ENCODE results near the gene ZNF565. TPM values are rescaled to one million over a fixed set of nuclear protein-coding genes. Genes with fewer than 3 reads are reported as not detected.

The ZNF565 gene
- total RNA-seq, 4 donors from 2014 or later, result 1.00 to 4.1 (median 4.0) TPM; not detected in 1

GRCh38 chr19:36169084-36169760 is 45.2 kb downstream of the ZNF565 start:
- H3K27ac ChIP-seq, result peak overlapping the region; percentile 84 to 89 (median 85)
- in situ Hi-C loops (cut with MboI; ENCODE audit: low pct_ligation_motif_present in 1 of 4, low pct_unique_long_range_greater_than_20kb in 1 of 4, low sequenced_read_pairs in 3 of 4), result loop anchor here in 1 of 4 donors (5.0 kb wide), 1 partner anchor 37 kb away; no protein-coding TSS in a partner anchor
- intact Hi-C loops (cut with DNase I; ENCODE audit: low total_unique reads), result no loop called here
- peaks cover 0 to 21% (median 16%) of the 10 kb centered on the region in 4 donors for H3K4me1 ChIP-seq
- DNase-seq, result peak; percentile 57
- 35 to 50% methylated on average over 8 to 9 of the region's 9 CpGs for WGBS, 2 donors (ENCODE audit: low coverage in 1 of 2)
- H3K4me3 ChIP-seq, result no peak overlapping the region
- no peaks in the 10 kb centered on the region for H3K27me3 ChIP-seq
- peaks cover 0 to 6% (median 0%) of the 10 kb centered on the region in 4 donors for H3K36me3 ChIP-seq
- TF ChIP-seq POLR2AphosphoS5 (IDR thresholded peaks at IDR 0.05), result peak in 2 of 3 donors; percentile 18 to 57
- TF ChIP-seq EP300 (IDR thresholded peaks at IDR 0.05; ENCODE audit: low read depth), result no peak
- peak; percentile 31 for TF ChIP-seq POLR2A (IDR thresholded peaks at IDR 0.05)
- H3K9me3 ChIP-seq, result no peaks in the 10 kb centered on the region

DNA sequence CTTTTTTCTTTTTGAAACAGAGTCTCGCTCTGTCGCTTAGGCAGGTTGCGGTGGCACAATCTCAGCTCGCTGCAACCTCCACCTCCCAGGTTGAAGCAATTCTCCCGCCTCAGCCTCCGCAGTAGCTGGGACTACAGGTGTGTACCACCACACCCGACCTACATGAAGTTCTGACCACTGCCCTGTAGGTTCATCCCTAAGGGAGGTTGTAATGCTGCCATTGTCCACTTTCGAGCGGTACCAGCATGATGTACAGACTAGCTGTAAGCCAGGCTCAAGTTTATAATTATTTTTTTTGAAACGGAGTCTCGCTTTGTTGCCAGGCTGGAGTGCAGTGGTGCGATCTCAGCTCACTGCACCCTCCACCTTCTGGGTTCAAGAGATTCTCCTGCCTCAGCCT is 50.7 kb downstream of the ZNF565 start:
- Histone ChIP-seq H3K9me3 (no peaks in the 10 kb centered on the region), H3K4me3 (no peak overlapping the region), H3K27ac (peak overlapping the region in 1 of 4 donors; percentile 16), H3K4me1 (peaks cover 0 to 4% (median 3%) of the 10 kb centered on the region in 4 donors), H3K36me3 (peaks cover 0 to 6% (median 0%) of the 10 kb centered on the region in 4 donors), H3K27me3 (no peaks in the 10 kb centered on the region)
- TF ChIP-seq POLR2A (IDR thresholded peaks at IDR 0.05), result no peak
- TF ChIP-seq, protein P1, sequence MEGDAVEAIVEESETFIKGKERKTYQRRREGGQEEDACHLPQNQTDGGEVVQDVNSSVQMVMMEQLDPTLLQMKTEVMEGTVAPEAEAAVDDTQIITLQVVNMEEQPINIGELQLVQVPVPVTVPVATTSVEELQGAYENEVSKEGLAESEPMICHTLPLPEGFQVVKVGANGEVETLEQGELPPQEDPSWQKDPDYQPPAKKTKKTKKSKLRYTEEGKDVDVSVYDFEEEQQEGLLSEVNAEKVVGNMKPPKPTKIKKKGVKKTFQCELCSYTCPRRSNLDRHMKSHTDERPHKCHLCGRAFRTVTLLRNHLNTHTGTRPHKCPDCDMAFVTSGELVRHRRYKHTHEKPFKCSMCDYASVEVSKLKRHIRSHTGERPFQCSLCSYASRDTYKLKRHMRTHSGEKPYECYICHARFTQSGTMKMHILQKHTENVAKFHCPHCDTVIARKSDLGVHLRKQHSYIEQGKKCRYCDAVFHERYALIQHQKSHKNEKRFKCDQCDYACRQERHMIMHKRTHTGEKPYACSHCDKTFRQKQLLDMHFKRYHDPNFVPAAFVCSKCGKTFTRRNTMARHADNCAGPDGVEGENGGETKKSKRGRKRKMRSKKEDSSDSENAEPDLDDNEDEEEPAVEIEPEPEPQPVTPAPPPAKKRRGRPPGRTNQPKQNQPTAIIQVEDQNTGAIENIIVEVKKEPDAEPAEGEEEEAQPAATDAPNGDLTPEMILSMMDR (IDR thresholded peaks at IDR 0.05), result no peak
- WGBS, 2 donors (ENCODE audit: low coverage in 1 of 2), result 94 to 100% methylated on average over 6 to 12 of the region's 12 CpGs
- in situ Hi-C loops (cut with MboI; ENCODE audit: low pct_ligation_motif_present in 1 of 4, low pct_unique_long_range_greater_than_20kb in 1 of 4, low sequenced_read_pairs in 3 of 4) (no loop called here), intact Hi-C loops (cut with DNase I; ENCODE audit: low total_unique reads) (no loop called here)
- DNase-seq, result no peak

DNA sequence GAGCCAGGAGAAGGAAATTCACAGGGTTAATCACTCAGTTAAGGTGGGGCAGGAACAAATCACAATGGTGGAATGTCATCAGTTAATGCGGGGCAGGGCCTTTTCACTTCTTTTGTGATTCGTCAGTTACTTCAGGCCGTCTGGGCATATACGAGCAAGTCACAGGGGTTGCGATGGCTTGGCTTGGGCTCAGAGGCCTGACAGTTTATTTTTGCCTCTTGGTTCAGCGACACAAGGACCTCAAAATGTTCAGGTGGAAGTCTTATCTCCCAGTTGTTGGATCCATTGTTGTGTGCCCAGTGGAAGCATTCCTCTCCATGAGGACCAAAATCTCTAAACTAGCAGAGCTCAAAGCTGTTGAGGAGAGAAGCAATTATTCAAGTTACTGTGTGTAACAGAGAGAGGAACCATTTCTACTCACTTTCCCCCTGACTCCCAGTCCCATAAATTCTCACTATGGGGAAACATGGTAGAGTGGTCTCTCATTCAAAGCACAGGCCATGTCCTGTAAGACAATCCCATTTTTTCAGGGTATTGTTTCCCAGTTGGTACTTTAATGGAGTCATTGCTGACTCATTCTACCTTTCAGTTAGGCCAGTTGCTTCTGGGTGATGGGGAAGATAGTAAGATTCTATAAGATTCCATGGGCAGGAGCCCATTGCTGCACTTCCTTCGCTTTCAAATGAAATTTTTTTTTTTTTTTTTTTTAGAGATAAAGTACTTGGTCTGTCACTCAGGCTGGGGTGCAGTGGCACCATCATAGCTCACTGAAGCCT is 53.5 kb downstream of the ZNF565 start:
- H3K36me3 ChIP-seq, result peaks cover 0 to under 1% (median 0%) of the 10 kb centered on the region in 4 donors
- in situ Hi-C loops (cut with MboI; ENCODE audit: low pct_ligation_motif_present in 1 of 4, low pct_unique_long_range_greater_than_20kb in 1 of 4, low sequenced_read_pairs in 3 of 4) (no loop called here), intact Hi-C loops (cut with DNase I; ENCODE audit: low total_unique reads) (no loop called here)
- H3K27me3 ChIP-seq, result no peaks in the 10 kb centered on the region
- H3K9me3 ChIP-seq, result no peaks in the 10 kb centered on the region
- H3K4me1 ChIP-seq, result no peaks in the 10 kb centered on the region
- no peak overlapping the region for H3K4me3 ChIP-seq
- TF ChIP-seq POLR2AphosphoS5 (IDR thresholded peaks at IDR 0.05), result no peak
- no peak for TF ChIP-seq POLR2A (IDR thresholded peaks at IDR 0.05)
- no peak for TF ChIP-seq EP300 (IDR thresholded peaks at IDR 0.05; ENCODE audit: low read depth)
- TF ChIP-seq, protein P1 (IDR thresholded peaks at IDR 0.05), result no peak
- DNase-seq, result no peak
- 90 to 92% methylated on average over 5 to 7 of the region's 7 CpGs for WGBS, 2 donors (ENCODE audit: low coverage in 1 of 2)
- no peak overlapping the region for H3K27ac ChIP-seq

DNA sequence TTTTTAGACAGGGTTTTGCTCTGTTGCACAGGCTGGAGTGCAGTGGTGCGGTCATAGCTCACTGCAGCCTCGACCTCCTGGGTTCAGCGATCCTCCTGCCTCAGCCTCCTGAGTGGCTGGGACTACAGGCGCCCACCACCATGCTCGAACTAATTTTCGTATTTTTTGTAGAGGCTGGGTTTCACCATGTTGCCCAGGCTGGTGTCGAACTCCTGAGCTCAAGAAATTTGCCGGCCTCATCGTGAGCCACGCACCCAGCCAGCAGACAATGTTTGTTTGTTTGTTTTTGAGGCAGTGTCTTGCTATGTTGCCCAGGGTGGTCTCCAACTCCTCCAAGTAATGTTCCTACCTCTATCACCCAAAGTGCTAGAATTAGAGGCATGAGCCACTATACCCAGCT is 61.3 kb downstream of the ZNF565 start:
- intact Hi-C loops (cut with DNase I; ENCODE audit: low total_unique reads) (no loop called here), in situ Hi-C loops (cut with MboI; ENCODE audit: low pct_ligation_motif_present in 1 of 4, low pct_unique_long_range_greater_than_20kb in 1 of 4, low sequenced_read_pairs in 3 of 4) (no loop called here)
- H3K27me3 ChIP-seq, result no peaks in the 10 kb centered on the region
- peaks cover 0 to 4% (median 4%) of the 10 kb centered on the region in 4 donors for H3K4me1 ChIP-seq
- H3K27ac ChIP-seq, result peak overlapping the region; percentile 84 to 95 (median 94)
- WGBS, 2 donors (ENCODE audit: low coverage in 1 of 2), result 96% methylated on average over 10 of the region's 10 CpGs; no CpG with 5 or more reads in 1 of the 2 donors
- H3K36me3 ChIP-seq, result peaks cover 0 to 14% (median 6%) of the 10 kb centered on the region in 4 donors
- DNase-seq, result no peak
- peak overlapping the region in 1 of 4 donors; percentile 54 for H3K4me3 ChIP-seq
- TF ChIP-seq EP300 (IDR thresholded peaks at IDR 0.05; ENCODE audit: low read depth) (no peak), POLR2AphosphoS5 (IDR thresholded peaks at IDR 0.05) (no peak), POLR2A (IDR thresholded peaks at IDR 0.05) (no peak)
- TF ChIP-seq, protein P1 (IDR thresholded peaks at IDR 0.05), result no peak
- no peaks in the 10 kb centered on the region for H3K9me3 ChIP-seq

Data from transverse colon (tissue), 4 donors.